22Rv1 (cell line): Measurements from ENCODE around the gene VWF.

Experiments
- CTCF ChIP-seq: fragments of 450-650 bp; IDR thresholded peaks from 2 replicates; pipeline ENCODE4 v1.5.1; 2017; ENCODE audit warnings: mild to moderate bottlenecking
- ZFX ChIP-seq: fragments of 450-650 bp; IDR thresholded peaks from 2 replicates; pipeline ENCODE4 v1.6.1; 2017; ENCODE audit warnings: antibody characterized with exemption, borderline replicate concordance

GRCh38 chr12:6077692-6078083, 46.8 kb downstream of the VWF start:
- TF ChIP-seq CTCF (no peak), ZFX (no peak)
